ENCODE measurements around the gene KRT17. TPM values are rescaled to one million over a fixed set of nuclear protein-coding genes. Genes with fewer than 3 reads are reported as not detected.

Gene KRT17
- total RNA-seq, 1 experiment from 2014 or later, result 1.5 TPM

- no peak for TF ChIP-seq CTCF (conservative IDR thresholded peaks at IDR 0.05)
- Histone ChIP-seq H3K79me1 (ENCODE audit: insufficient read depth, low read depth, low read length, poor library complexity, severe bottlenecking) (no peaks in the 10 kb centered on the region), H3K23ac (ENCODE audit: insufficient read length, low read depth, low read length) (no peak overlapping the region), H4K20me1 (ENCODE audit: control insufficient read depth, insufficient read depth, insufficient read length) (no peaks in the 10 kb centered on the region), H3K14ac (ENCODE audit: insufficient read depth, low read length) (no peak overlapping the region), H3K9me3 (ENCODE audit: control insufficient read depth, low read depth, low read length) (no peaks in the 10 kb centered on the region), H3K18ac (ENCODE audit: insufficient read length, low read depth, low read length) (no peak overlapping the region), H2BK5ac (ENCODE audit: insufficient read length, low read length) (no peak overlapping the region), H2BK120ac (ENCODE audit: low read depth, low read length, poor library complexity, severe bottlenecking) (no peak overlapping the region), H3K4ac (ENCODE audit: low read depth, low read length) (no peak overlapping the region), H2BK20ac (ENCODE audit: low read depth, low read length, poor library complexity, severe bottlenecking) (no peak overlapping the region), H2BK12ac (ENCODE audit: insufficient read length, low read depth, low read length) (no peak overlapping the region), H4K5ac (ENCODE audit: insufficient read length, low read depth, low read length) (no peak overlapping the region), H3K27me3 (ENCODE audit: insufficient read depth, low read length) (no peaks in the 10 kb centered on the region), H3K4me1 (ENCODE audit: insufficient read depth, low read length) (no peaks in the 10 kb centered on the region), H3K79me2 (ENCODE audit: insufficient read depth, low read length) (no peaks in the 10 kb centered on the region; the same call in 1 of the 2 replicates), H2AFZ (ENCODE audit: low read length) (no peak overlapping the region), H4K91ac (ENCODE audit: insufficient read length, low read depth, low read length) (no peak overlapping the region), H4K8ac (replicated peaks; ENCODE audit: insufficient read length, low read depth, low read length) (no peak overlapping the region), H3K23me2 (ENCODE audit: insufficient read length, low read depth, low read length, poor library complexity, severe bottlenecking) (no peaks in the 10 kb centered on the region), H3K27ac (ENCODE audit: insufficient read length, low read depth, low read length) (no peak overlapping the region), H3K9ac (ENCODE audit: extremely low read depth, insufficient read length, low read length) (no peak overlapping the region), H2BK15ac (ENCODE audit: low read depth, low read length) (no peak overlapping the region), H3K4me2 (ENCODE audit: insufficient read depth, insufficient read length, low read length) (no peak overlapping the region), H2AK5ac (ENCODE audit: insufficient read length, low read length) (no peak overlapping the region), H3T11ph (ENCODE audit: low read length) (no peak overlapping the region), H3K56ac (ENCODE audit: insufficient read length, low read depth, low read length) (no peak overlapping the region)
- Mint-ChIP-seq H3K36me3 (ENCODE audit: insufficient read depth in 1 of 3, low read depth in 3 of 3) (no peaks in the 10 kb centered on the region), H3K27ac (no peak overlapping the region; a peak in 1 of 7 replicates), H3K27me3 (ENCODE audit: low read depth) (peaks cover 4% of the 10 kb centered on the region), H3K4me1 (peaks cover 12 to 21% of the 10 kb centered on the region in 2 experiments), H3K9me3 (no peaks in the 10 kb centered on the region), H3K4me3 (no peak overlapping the region)
- DNase-seq, result no peak
- no CpG with 5 or more reads among the region's 3 CpGs for WGBS (ENCODE audit: extremely low coverage, insufficient read length, low lambda C conversion rate)
Measured at GRCh38 chr17:41589301-41589700, 35.1 kb downstream of the KRT17 start.
